ENCODE results near the gene MIOS. TPM values are rescaled to one million over a fixed set of nuclear protein-coding genes. Genes with fewer than 3 reads are reported as not detected.

The MIOS gene
- total RNA-seq, 1 experiment from 2014 or later = 18.6 TPM

GRCh38 chr7:7617550-7617949, 50.9 kb downstream of the MIOS start:
- Histone ChIP-seq H3K9ac (ENCODE audit: low read length) (no peak overlapping the region), H3K9me2 (replicated peaks; ENCODE audit: low read length) (no peaks in the 10 kb centered on the region), H3K27me3 (ENCODE audit: low read length) (no peaks in the 10 kb centered on the region), H3K79me2 (ENCODE audit: low read length) (no peaks in the 10 kb centered on the region), H3K36me3 (ENCODE audit: low read depth, low read length) (no peaks in the 10 kb centered on the region), H3K4me1 (ENCODE audit: insufficient read depth, low read length) (no peaks in the 10 kb centered on the region), H3K4me2 (ENCODE audit: low read length) (no peak overlapping the region), H3K9me3 (ENCODE audit: low read length) (no peaks in the 10 kb centered on the region), H2AFZ (ENCODE audit: low read length) (no peak overlapping the region), H3K4me3 (ENCODE audit: low read length) (no peak overlapping the region), H3F3A (ENCODE audit: low read length, unreplicated experiment) (no peaks in the 10 kb centered on the region), H3K27ac (ENCODE audit: low read length) (no peak overlapping the region), H4K20me1 (ENCODE audit: low read length) (no peaks in the 10 kb centered on the region)
- intact Hi-C loops (cut with micrococcal nuclease) = no loop called here
- CTCF ChIA-PET = no interaction called here
- POLR2A ChIA-PET (ENCODE audit: unreplicated experiment) = no interaction called here
- no TSS peak for BruUV-seq (replicated peaks)
- DNase-seq (no peak), ATAC-seq (no peak)
- TF ChIP-seq CTCF (conservative IDR thresholded peaks at IDR 0.05; ENCODE audit: low read depth, low read length) = no peak
- TF ChIP-seq EZH2 (IDR thresholded peaks at IDR 0.05; ENCODE audit: low read length, unreplicated experiment) = no peak
- no peak for TF ChIP-seq EZH2phosphoT487 (IDR thresholded peaks at IDR 0.05; ENCODE audit: borderline replicate concordance, low read length)

- intact Hi-C loops (cut with micrococcal nuclease) = no loop called here
- CTCF ChIA-PET = no interaction called here
- Histone ChIP-seq H3K27ac (ENCODE audit: low read length) (no peak overlapping the region), H4K20me1 (ENCODE audit: low read length) (no peaks in the 10 kb centered on the region), H3K9ac (ENCODE audit: low read length) (no peak overlapping the region), H3F3A (ENCODE audit: low read length, unreplicated experiment) (no peaks in the 10 kb centered on the region), H3K4me3 (ENCODE audit: low read length) (no peak overlapping the region), H3K36me3 (ENCODE audit: low read depth, low read length) (no peaks in the 10 kb centered on the region), H3K27me3 (ENCODE audit: low read length) (no peaks in the 10 kb centered on the region), H3K4me2 (ENCODE audit: low read length) (no peak overlapping the region), H3K79me2 (ENCODE audit: low read length) (no peaks in the 10 kb centered on the region), H2AFZ (ENCODE audit: low read length) (no peak overlapping the region), H3K4me1 (ENCODE audit: insufficient read depth, low read length) (no peaks in the 10 kb centered on the region), H3K9me2 (replicated peaks; ENCODE audit: low read length) (no peaks in the 10 kb centered on the region), H3K9me3 (ENCODE audit: low read length) (no peaks in the 10 kb centered on the region)
- no peak for ATAC-seq
- no peak for DNase-seq
- BruUV-seq (replicated peaks) = no TSS peak
- no peak for TF ChIP-seq EZH2phosphoT487 (IDR thresholded peaks at IDR 0.05; ENCODE audit: borderline replicate concordance, low read length)
- no peak for TF ChIP-seq EZH2 (IDR thresholded peaks at IDR 0.05; ENCODE audit: low read length, unreplicated experiment)
- no peak for TF ChIP-seq CTCF (conservative IDR thresholded peaks at IDR 0.05; ENCODE audit: low read depth, low read length)
- POLR2A ChIA-PET (ENCODE audit: unreplicated experiment) = no interaction called here
Observed at GRCh38 chr7:7618410-7618809, 51.7 kb downstream of the MIOS start.

GRCh38 chr7:7620236-7620635, 53.6 kb downstream of the MIOS start:
- POLR2A ChIA-PET (ENCODE audit: unreplicated experiment) = no interaction called here
- Histone ChIP-seq H3K4me3 (ENCODE audit: low read length) (no peak overlapping the region), H3K9me2 (replicated peaks; ENCODE audit: low read length) (no peaks in the 10 kb centered on the region), H3K36me3 (ENCODE audit: low read depth, low read length) (no peaks in the 10 kb centered on the region), H4K20me1 (ENCODE audit: low read length) (no peaks in the 10 kb centered on the region), H3K79me2 (ENCODE audit: low read length) (no peaks in the 10 kb centered on the region), H3K9me3 (ENCODE audit: low read length) (no peaks in the 10 kb centered on the region), H3K9ac (ENCODE audit: low read length) (no peak overlapping the region), H3K27me3 (ENCODE audit: low read length) (no peaks in the 10 kb centered on the region), H3K4me2 (ENCODE audit: low read length) (no peak overlapping the region), H3K4me1 (ENCODE audit: insufficient read depth, low read length) (no peaks in the 10 kb centered on the region), H2AFZ (ENCODE audit: low read length) (no peak overlapping the region), H3F3A (ENCODE audit: low read length, unreplicated experiment) (no peaks in the 10 kb centered on the region), H3K27ac (ENCODE audit: low read length) (no peak overlapping the region)
- CTCF ChIA-PET = no interaction called here
- ATAC-seq (no peak), DNase-seq (no peak)
- no TSS peak for BruUV-seq (replicated peaks)
- intact Hi-C loops (cut with micrococcal nuclease) = no loop called here
- TF ChIP-seq EZH2 (IDR thresholded peaks at IDR 0.05; ENCODE audit: low read length, unreplicated experiment) = no peak
- TF ChIP-seq CTCF (conservative IDR thresholded peaks at IDR 0.05; ENCODE audit: low read depth, low read length) = no peak
- no peak for TF ChIP-seq EZH2phosphoT487 (IDR thresholded peaks at IDR 0.05; ENCODE audit: borderline replicate concordance, low read length)
